GM18868 (cell line): ENCODE results near the gene PTPRG.

Source experiments
- ATAC-seq: cut with Tn5 transposase; IDR thresholded peaks from one replicate; pipeline ENCODE4 v1.9.1; 2021; ENCODE audit warnings: mild to moderate bottlenecking, moderate library complexity; ENCODE audit not compliant: unreplicated experiment

The PTPRG gene

DNA sequence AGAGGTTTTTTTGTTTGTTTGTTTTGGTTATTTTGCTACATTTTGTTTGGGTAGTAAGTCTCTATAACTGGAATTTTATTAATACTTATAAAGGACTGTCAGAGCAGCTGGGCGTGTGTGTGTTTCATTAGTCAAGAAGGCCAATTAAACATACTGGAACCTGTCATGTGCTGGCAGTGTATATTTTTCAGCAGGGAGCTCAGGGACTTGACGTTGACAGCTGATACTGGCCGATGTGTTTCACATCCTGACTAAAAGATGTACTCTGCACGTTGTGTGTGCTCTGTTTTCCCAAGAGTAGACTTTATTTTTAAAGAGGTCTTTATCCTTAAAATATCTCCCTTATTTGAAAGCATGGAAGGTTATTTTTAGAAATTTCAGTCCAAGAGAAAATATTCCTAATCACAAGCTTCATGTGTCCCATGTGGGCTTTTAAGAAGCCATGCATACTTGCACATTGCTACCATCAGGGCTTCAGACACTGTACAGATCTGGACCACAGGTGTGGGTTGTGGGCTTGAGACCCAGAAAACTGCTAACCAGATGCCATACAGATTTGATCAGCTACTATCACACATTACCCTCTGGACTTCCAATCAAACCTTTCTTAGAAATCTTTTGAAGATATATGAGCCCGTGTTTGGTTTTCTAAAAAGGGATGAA is 676.0 kb downstream of the PTPRG start:
- peak; percentile 6 for ATAC-seq

DNA sequence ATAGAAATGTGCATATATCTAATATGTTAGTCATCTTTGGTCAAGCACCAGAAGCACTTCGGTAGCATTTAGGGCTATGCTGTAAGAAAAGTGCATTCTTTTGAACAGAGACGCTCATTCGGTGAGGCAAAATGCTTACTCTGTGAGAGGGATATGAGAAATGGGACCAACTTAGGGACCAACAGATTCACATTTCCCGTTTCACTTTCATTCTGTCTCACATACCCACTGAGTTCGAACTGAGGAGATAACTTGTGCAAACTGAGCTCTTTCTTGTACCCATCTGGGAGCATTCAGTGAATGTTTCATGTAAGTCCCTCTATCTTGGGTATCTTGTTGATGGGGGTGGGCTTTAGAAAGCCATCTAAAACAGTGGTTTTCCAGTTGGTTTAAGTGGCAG is 676.6 kb downstream of the PTPRG start:
- peak; percentile 91 for ATAC-seq

DNA sequence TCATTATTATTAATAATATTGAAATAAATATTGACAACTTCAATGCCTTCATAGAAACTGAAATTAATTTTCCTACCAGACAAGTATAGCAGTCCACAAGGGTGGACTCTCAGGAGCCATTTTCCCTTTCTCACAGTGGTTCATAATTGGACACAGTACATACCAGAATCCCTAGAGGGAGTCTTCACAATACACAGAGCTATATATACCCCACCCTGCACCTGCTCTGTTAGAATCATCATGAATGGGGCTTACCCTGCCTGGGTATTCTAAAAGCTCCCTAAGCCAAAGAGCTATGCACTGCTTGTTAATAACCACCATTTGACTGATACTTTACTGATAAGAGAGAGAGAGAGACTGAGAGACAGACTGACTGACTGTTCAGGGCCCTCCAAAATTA is 677.1 kb downstream of the PTPRG start:
- ATAC-seq: peak; percentile 75

DNA sequence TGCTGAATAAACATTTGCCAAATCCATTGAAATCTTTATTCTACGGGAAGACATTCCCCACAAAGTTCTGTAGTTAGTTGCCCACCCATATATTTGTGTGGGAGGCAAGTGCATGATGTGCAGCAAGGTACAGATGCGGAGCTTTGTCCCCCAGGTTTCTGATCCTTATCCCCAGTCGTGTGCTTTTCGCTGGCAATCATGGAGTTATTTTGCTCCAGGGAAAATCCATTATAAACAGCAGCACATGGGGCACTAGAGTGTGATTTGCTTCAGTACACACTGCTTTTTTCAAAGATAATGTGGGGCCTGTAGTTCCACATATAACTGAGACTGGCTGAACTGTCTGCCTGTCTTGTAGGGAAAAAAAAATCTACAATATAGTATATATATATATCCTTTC is 679.9 kb downstream of the PTPRG start:
- no peak for ATAC-seq

DNA sequence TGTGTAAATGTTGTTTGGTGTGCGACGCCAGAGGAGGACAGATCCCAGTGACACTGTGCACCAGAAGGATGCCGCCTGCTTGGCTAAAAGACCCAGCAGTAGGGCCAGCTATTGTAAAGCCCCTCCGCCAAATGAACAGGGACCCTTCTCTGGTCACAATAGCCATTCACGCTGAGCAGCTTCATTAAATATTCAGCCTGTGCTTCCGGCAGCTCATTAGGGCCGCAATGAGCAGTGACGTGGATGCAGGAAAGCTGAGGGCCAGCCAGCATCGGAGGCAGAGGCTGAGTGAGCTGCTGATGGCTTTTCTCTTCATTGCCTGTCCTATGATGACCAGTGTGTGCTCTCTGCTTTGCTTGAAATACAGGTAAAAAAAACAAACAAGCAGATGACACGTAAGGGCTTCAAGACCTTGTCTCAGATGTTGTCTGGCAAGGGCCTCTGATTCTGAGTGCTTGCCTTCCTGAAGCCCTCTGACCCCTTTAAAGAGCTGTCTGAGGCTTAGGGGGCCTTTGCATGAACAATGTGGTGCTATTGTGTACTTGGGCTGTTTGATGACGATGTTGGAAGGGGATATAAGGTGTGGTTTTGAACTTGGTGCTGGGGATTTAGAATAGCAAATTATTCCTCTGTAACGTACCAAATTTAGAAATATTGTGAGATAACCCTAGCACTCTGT is 681.6 kb downstream of the PTPRG start:
- ATAC-seq: no peak

DNA sequence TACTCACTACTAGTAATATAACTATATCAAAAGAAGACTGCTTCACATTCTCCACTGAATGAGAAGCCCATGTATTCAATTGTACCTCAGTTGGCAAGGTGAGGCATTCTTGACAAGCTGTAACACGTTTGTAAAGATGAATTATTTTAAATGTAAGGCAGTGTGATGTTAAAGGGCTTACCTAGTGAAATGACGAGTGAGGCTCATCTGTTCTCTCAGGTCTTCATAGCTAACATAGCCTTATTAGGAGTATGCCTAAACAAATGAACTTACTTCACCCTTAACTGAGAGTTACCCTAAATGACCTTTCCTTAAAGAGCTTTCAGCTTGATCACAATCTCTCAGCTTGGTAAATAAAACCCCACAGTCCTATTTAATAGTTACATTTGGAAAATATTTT is 684.7 kb downstream of the PTPRG start:
- no peak for ATAC-seq

DNA sequence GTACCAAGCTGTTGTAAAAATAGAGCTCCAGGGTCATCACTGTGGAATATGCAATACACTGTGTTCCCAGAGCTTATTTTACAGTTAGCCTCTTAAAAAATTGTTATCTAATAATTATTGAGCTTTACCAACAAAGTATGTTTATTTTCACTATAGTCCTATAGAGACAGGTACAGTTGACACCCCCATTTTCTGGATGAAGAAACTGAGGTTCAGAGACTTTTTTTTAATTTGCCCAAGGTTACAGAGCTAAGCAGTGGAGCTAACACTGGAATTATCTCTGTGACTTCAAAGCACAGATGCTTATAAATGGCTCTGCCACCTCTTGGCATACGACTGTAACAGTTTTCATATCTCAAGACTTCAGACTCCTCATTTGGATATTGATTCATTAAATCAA is 685.6 kb downstream of the PTPRG start:
- no peak for ATAC-seq

DNA sequence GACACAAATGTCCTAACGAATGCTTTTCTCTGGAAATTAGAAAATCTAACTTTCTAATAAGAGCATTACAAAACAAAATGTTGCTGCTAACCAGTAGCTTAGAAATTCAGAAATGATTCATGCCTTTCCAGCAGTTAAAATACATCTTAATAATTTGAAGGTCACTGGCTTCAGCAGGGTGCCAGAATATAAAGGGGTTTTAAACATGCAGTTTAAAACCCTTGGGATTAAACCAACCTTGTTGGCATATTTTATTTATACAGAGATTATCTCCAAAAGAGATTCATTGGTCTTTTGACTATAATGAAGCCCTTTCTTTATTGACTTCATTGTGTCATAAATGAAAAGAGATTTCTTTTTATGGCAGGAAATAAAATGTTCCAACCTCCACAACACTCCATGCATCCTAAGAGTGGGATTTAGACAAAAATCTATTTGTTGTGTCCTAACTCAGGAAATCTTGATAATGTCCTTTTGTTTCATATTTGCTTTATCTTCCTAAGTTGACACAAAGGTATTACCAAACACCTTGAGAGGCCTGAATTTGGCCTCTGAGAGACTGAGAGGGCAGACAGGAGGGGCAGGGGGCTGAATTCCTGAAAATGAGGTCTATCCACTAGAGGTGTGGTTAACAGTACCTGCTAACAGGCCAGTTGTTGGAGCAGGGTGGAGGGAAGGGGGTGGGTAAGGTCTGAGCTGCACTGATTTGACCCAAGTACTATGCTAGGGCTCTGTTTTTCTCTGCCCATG is 687.5 kb downstream of the PTPRG start:
- no peak for ATAC-seq

DNA sequence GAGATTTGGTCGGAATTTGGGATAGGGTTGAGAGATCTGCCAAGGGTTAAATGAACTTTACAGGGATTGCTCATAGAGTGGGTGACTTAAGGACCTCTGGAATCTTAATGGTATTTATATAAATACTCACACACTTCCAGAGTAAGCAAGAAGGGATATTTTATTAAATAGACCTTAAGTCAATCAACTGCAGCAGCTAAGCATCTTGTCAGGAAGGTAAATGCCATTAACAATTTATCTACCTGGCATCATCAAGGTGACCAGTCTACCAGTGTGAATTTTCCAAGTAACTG is 688.1 kb downstream of the PTPRG start:
- no peak for ATAC-seq

DNA sequence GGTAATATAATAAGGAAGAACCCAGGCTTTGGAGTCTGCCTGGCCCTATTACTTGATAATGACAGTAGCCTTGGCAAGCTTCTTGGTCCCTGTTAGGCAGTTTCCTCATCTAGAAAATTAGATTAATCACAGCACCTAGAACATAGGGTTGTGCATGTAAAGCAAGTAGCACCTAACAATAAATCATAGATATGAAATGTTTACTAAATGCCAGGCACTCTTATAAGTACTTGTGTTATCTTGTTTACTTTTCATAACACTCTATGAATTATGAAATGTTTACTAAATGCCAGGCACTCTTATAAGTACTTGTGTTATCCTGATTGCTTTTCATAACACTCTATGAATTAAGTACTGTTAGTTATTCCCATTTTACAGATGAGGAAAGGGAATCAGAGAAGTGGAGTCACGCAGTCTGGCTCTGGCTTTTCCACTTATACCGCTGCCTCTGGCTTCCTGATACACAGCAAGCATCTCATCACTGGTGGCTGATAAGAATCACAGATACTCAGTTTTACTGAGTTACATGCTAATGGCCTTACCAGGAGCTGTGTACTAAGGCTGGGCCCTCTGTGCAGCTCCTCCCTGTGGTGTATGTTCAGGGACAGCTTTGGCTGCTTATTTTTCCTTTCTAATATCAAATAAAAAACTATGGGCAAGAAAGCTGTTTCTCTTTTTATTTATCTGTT is 688.6 kb downstream of the PTPRG start:
- ATAC-seq: no peak

DNA sequence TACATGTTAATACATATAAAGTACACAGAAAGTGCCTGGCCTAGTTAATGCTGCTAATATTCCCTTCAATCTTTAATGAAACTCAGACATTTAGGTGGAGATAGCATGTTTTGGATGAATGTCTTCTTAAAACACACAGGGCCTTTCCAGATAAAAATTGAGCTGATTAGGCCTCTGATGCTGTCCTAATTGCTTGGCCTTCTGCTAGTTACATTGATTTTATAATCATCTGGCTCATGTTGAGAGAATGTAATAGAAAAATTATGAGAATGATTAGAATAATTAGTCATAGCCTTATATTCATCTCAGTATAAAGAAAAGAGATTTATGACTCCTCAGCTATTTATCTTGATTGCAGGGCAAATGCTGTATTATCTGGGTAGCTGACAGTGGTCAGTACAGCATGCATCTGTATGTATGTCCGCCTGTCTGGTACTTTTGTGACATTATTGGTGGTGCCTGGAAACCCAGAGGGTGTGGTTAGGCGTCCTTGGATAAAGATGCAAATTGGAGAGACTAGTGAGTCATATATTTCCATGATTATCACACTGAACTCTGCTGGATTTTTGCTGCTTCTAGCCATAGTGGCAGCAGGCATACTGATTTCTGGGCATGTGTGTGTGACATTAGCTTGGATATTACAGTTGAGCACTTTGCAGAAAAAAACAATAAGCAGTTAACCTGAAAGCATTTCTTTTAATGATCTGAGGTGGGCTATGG is 691.2 kb downstream of the PTPRG start:
- ATAC-seq: no peak

DNA sequence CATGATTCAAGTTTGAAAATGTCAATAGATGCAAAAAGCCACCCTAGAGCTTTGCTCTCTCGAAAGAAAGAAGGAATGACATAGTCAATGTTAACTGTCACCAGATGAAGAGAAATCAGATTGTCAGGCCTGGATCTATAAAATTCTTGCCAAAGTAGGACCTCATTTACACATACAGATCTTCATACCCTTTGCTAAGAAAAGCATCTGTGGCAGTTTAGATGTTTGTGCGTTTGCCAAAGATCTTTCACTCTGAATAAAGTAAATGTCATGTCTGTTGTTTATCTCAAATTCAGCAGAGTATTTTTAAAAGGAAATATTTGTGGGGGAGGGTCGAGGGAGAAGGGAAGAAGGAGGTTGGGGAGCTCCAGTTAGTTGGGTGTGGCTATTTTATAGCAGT is 692.6 kb downstream of the PTPRG start:
- ATAC-seq: no peak

DNA sequence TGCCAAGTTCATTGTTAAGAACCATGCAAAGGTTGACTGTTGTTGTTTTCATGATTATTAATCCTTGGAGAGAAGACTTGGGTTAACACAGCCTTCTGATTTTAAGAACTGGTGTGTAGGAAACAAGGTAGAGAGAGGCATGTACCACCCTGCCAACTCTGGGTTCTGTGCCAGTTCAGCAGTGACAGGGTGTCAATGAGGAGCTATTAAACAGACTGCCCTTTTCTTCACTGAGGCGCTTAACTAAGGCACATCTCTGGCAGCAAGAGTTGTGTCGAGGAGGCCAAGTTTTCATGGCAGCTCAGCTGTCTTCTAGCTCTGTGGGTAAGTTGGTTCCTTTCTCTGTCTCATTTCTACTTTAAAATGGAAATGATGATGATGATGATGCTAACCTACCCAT is 694.4 kb downstream of the PTPRG start:
- no peak for ATAC-seq

DNA sequence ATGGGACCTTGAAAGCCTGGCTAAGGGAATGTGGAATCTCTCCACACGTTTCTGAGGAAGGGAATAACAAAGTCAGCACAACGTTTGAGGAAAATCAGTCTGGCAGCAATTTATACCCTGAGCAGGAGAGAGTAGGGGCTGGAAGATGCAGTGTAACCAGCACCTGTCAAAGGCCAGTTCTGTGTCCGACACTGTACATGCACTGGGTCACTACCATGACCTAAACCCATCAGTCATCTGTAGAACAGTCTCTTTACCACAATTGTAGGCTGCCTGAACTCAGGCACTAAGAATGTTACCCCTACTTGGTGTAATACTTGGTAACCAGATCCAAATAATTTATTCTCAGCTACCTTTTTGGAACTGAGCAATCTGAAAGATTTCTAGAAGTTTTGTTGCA is 698.6 kb downstream of the PTPRG start:
- no peak for ATAC-seq

DNA sequence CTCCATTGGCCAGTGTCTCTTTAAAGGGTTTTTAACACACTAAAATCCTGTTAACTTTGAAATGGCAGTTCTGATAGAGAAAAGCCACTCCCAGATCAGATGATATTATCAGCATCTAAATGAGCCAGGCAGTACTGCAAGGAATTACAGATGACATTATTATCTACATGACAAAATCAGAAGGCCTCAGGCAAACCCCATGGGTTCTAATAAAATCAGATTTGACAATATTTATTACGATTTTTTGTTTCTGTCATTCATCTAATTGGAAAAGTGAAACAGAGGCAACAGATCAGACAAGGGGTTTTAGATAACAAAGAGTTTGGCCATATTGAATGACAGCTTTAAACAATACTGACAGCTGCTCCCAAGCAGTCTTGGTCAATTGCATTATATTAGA is 699.3 kb downstream of the PTPRG start:
- no peak for ATAC-seq

DNA sequence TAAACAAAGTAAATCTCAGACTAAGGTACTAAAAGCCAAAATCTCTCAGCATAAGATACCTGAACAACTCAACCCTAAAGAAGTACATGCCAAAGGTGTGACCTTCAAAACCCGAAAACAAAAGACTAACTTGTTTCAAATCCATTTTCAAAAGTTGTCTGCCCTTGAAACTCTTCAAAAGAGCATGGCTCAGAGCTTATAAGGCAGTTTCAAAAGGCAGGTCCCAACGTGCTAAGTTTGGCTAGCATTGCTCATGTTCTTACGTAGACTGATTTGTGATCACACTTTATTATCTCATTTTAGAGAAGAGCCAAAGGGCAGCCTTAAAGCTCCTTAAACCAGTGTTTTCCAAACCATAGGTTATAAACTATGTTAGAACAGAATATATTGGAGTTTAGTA is 699.8 kb downstream of the PTPRG start:
- ATAC-seq: no peak

DNA sequence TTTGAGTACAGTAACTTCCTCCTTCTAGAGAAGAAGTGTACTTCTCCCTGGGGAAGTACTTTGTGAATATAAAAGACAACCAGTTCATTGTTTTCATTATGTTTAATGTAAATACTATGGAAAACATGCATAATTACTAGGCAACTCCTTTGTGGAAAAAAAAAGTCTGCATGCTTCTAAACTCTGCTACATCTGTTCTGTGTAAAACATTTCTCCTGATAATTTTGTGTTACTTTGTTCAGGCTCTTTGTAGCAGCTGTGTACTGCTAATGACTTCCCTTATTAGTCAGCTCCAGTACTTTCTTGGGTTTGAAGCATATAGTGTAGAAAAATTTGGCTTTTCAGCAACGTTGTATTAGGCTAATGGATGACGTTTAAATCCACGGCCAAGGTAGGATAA is 700.4 kb downstream of the PTPRG start:
- ATAC-seq: peak; percentile 42

DNA sequence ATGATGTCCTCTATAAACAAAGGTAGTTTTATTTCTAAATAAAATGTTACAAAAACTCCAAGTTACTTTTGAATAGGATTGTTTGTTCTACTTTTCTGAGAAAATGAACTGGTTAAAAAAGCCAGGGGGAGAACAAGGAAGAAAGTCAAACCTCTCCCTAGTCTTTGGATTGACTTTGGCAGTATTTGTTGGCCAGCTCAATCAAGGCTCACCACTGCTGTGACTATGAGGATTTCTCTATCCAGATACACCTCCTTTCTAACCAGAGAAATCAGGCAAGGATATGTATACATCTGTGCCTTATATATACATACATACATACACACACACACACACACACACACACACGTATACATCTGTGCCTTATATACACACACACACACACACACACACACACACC is 704.2 kb downstream of the PTPRG start:
- no peak for ATAC-seq

DNA sequence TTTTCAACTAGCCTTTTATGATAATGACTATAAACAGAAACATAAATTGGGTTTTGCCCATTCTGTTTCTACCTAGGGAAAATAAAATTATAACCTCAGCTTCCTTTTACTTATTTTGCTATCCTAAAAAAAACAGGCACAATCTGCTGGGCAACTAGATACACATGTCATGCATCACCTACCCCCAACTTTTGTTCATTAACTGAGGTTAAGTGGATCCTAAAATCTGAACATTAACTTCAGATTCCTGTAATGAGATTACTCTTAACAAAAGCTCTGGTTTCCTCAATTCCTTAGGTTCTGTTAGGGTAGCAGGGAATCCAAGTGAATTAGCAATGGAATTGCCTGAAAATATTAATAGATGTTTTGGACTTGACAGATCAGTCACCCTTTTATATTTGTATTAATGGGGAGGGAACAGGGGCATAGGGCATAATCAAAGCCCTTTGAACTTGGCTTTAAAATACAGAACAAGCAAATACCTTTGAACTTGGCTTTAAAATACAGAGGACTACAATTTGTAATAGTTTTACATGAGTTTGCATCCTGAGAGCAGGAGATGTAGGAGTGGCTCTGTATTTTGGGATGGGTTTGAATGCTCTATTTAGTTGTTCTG is 705.4 kb downstream of the PTPRG start:
- ATAC-seq: no peak

DNA sequence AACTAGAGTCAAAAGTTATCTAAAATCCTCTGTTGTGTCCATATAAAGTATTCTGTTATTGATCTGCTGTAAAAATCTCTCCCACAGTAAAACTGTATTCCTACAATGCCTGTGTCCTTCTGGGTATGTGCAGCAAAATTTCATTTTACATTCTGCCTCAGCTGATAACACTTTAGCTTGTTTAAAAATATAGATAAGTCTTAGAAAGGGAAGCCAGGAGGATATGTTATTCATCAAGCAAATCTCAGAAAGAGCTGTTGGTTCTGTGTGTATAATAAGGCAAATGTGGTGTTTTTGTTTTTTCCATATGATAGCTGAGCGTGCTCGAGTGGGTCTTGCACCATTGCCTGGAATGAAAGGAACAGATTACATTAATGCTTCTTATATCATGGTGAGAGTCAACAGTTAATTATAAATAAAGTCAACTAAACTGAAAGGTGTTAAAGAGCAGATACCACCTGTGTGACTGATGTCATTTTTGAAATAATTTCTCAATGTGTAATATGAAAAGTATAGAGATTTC is 715.3 kb downstream of the PTPRG start:
- no peak for ATAC-seq

DNA sequence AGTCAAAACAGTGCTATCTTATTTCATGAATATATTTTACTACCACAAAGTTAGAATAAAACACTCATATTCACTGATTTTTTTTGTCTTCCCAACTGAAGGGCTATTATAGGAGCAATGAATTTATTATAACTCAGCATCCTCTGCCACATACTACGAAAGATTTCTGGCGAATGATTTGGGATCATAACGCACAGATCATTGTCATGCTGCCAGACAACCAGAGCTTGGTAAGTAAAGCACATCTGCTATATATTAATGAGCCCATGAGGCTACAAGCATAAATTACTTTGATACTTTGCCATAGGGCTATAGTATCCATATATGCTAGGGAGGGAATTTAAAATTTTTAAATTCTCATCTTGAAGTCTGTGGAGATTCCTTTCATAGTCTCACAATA is 716.1 kb downstream of the PTPRG start:
- ATAC-seq: no peak
